C4-2B (cell line): ENCODE data around the gene RNASEH1.

ENCODE experiments used
- CTCF ChIP-seq: fragments of 450-650 bp; conservative IDR thresholded peaks from 2 replicates; pipeline ENCODE4 v1.5.1; 2017; ENCODE audit warnings: mild to moderate bottlenecking
- ZFX ChIP-seq: fragments of 450-650 bp; IDR thresholded peaks from 2 replicates; pipeline ENCODE4 v1.6.1; 2017

GRCh38 chr2:3543023-3543683 lies 15.0 kb downstream of the RNASEH1 start:
- TF ChIP-seq CTCF: no peak
- TF ChIP-seq ZFX: no peak
